PC-9 (cell line): Measurements from ENCODE around the gene SHROOM4.

ENCODE experiments used
- CTCF ChIP-seq: fragments of 200-600 bp; sonication (generic); conservative IDR thresholded peaks from 2 replicates; pipeline ENCODE4 v1.6.1; 2017; ENCODE audit warnings: mixed run types, antibody characterized with exemption, mild to moderate bottlenecking, moderate library complexity
- EZH2 ChIP-seq: fragments of 200-600 bp; sonication (generic); IDR thresholded peaks from 2 replicates; pipeline ENCODE4 v1.8.0; 2017; ENCODE audit warnings: antibody characterized with exemption, low read depth

GRCh38 chrX:50842221-50842620 lies 28.2 kb upstream of the SHROOM4 start:
- TF ChIP-seq CTCF (no peak), EZH2 (no peak)
